Ovary (tissue), 9 donors: Measurements from ENCODE around the gene ADAMTS6. TPM values are rescaled to one million over a fixed set of nuclear protein-coding genes. Genes with fewer than 3 reads are reported as not detected.

Experiments used
- DNase-seq, 5 donors: peaks; one replicate each; pipeline ENCODE4 v3.0.0-alpha.2; 2019 to 2020
- H3K27ac ChIP-seq, 2 donors: fragments of 200-600 bp; one replicate each; pipeline versions ENCODE4 v1.5.1 to v1.8.0; 2019 to 2022
- H3K27me3 ChIP-seq: fragments of 200-600 bp; one replicate; pipeline ENCODE4 v1.8.0; 2022
- H3K36me3 ChIP-seq: fragments of 200-600 bp; sonication (generic); one replicate; pipeline ENCODE4 v1.5.1; 2019
- H3K4me1 ChIP-seq: one replicate; pipeline ENCODE4 v1.8.1; 2013; ENCODE audit warnings: mild to moderate bottlenecking, moderate library complexity; ENCODE audit not compliant: insufficient read depth
- H3K4me3 ChIP-seq: fragments of 200-600 bp; sonication (generic); one replicate; pipeline ENCODE4 v1.5.1; 2017
- H3K9me3 ChIP-seq, 2 donors: fragments of 200-600 bp in 1 of 2; sonication (generic) in 1 of 2; one replicate each; pipeline versions ENCODE4 v1.5.1 to v1.8.1; 2013 to 2019; ENCODE audit warnings: mild to moderate bottlenecking in 1 of 2, moderate library complexity in 1 of 2
- CTCF ChIP-seq, 3 donors: fragments of 450-650 bp in 2 of 3; fragments of 200-600 bp in 1 of 3; IDR thresholded peaks; one replicate each; pipeline versions ENCODE4 v1.5.1 to v1.8.0; 2016 to 2022; ENCODE audit warnings: antibody characterized with exemption in 3 of 3, mild to moderate bottlenecking in 1 of 3
- EP300 ChIP-seq: sonication (generic); formaldehyde crosslinking; IDR thresholded peaks from one replicate; pipeline ENCODE4 v1.6.1; 2017; ENCODE audit warnings: antibody characterized with exemption
- POLR2A ChIP-seq: fragments of 450-650 bp; IDR thresholded peaks from one replicate; pipeline ENCODE4 v1.6.1; 2017; ENCODE audit warnings: antibody characterized with exemption, mild to moderate bottlenecking, moderate library complexity
- WGBS, 3 donors: extraction: QIAGEN DNeasy Blood & Tissue Kit in 1 of 3; methylation state at CpG; one replicate each; pipeline versions ENCODE4 v1.1.5 to v1.1.7; 2013 to 2017; 5-methylcytosine and 5-hydroxymethylcytosine counted together
- intact Hi-C, 4 donors: fragments of 100-400 bp; cut with DNase I; formaldehyde crosslinking; loops; one replicate each; pipeline versions ENCODE4 v1.11.0 to v1.15.1; 2022 to 2023
- polyA plus RNA-seq, 2 donors: library from polyadenylated mRNA; stranded (reverse); fragments of 200-250 nt in 1 of 2; fragments of 350-450 nt in 1 of 2; fragmentation: Illumina TruSeq in 1 of 2; extraction: RNeasy Lipid Tissue Mini Kit (QIAGEN cat#74804) in 1 of 2; gene quantifications; one replicate each; pipeline ENCODE4 v1.2.3, GENCODE V29; 2013 to 2014
- total RNA-seq, 7 donors: library from RNA; depleted of rRNA in 2 of 7; stranded (reverse); fragments of >200 nt in 2 of 7; fragmentation: NEBNext Ultra II Directional in 3 of 7; extraction: Animal tissue kit (Norgen Biotek cat#: 25700) in 3 of 7; gene quantifications; one replicate each; pipeline versions ENCODE4 v1.1.0 to v1.2.4, GENCODE V29; 2016 to 2023
- donor health status: DM: no; HTN: no; CAD: no; lungs with moderate emphysema.
- donor health status: DM: no; HTN: no; CAD: no.
- donor health status: Bipolar disorder and iron deficiency.
- donor health status: DM: yes; HTN: yes; CAD: no.
- donor health status: DM: no; HTN: no; CAD: no.
- donor health status: DM: yes; HTN: yes; CAD: no.

ADAMTS6 gene
- total and polyA plus RNA-seq, 9 donors: 0.96 to 7.2 (median 2.2) TPM

GRCh38 chr5:65121880-65122436 is 359.8 kb downstream of the ADAMTS6 start:
- intact Hi-C loops: no loop called here
- TF ChIP-seq POLR2A: no peak
- TF ChIP-seq CTCF (IDR thresholded peaks at IDR 0.05): no peak
- no peak for TF ChIP-seq EP300
- 93 to 96% (median 96%) methylated on average over 10 of the region's 10 CpGs for WGBS, 3 donors
- no peak overlapping the region for H3K4me3 ChIP-seq
- H3K9me3 ChIP-seq: no peaks in the 10 kb centered on the region
- H3K27ac ChIP-seq: no peak overlapping the region
- H3K4me1 ChIP-seq: peaks cover 9% of the 10 kb centered on the region
- DNase-seq: no peak
- no peaks in the 10 kb centered on the region for H3K36me3 ChIP-seq
- no peaks in the 10 kb centered on the region for H3K27me3 ChIP-seq

GRCh38 chr5:65120371-65120967 is 361.3 kb downstream of the ADAMTS6 start:
- Histone ChIP-seq H3K27ac (no peak overlapping the region), H3K4me3 (no peak overlapping the region), H3K36me3 (no peaks in the 10 kb centered on the region), H3K4me1 (no peaks in the 10 kb centered on the region), H3K27me3 (no peaks in the 10 kb centered on the region), H3K9me3 (no peaks in the 10 kb centered on the region)
- TF ChIP-seq EP300 (no peak), POLR2A (no peak)
- WGBS, 3 donors: 26 to 37% (median 30%) methylated on average over 2 of the region's 2 CpGs
- DNase-seq: no peak
- intact Hi-C loops: no loop called here

GRCh38 chr5:65117525-65117924 is 364.2 kb downstream of the ADAMTS6 start:
- intact Hi-C loops: no loop called here
- 81 to 86% (median 81%) methylated on average over 2 of the region's 2 CpGs for WGBS, 3 donors
- H3K4me1 ChIP-seq: no peaks in the 10 kb centered on the region
- no peaks in the 10 kb centered on the region for H3K27me3 ChIP-seq
- no peaks in the 10 kb centered on the region for H3K36me3 ChIP-seq
- no peaks in the 10 kb centered on the region for H3K9me3 ChIP-seq
- H3K4me3 ChIP-seq: no peak overlapping the region
- no peak for DNase-seq
- TF ChIP-seq EP300 (no peak), POLR2A (no peak), CTCF (IDR thresholded peaks at IDR 0.05) (no peak)
- no peak overlapping the region for H3K27ac ChIP-seq

GRCh38 chr5:65113771-65114170 is 367.9 kb downstream of the ADAMTS6 start:
- WGBS, 3 donors: 82 to 85% (median 84%) methylated on average over 2 of the region's 2 CpGs
- intact Hi-C loops: no loop called here
- H3K4me3 ChIP-seq: no peak overlapping the region

More at GRCh38 chr5:65113771-65114170, 367.9 kb downstream of the ADAMTS6 start:
- Histone ChIP-seq H3K4me1 (no peaks in the 10 kb centered on the region), H3K36me3 (no peaks in the 10 kb centered on the region), H3K9me3 (no peaks in the 10 kb centered on the region), H3K27ac (no peak overlapping the region), H3K27me3 (no peaks in the 10 kb centered on the region)
- TF ChIP-seq EP300 (no peak), POLR2A (no peak), CTCF (IDR thresholded peaks at IDR 0.05) (no peak)
- DNase-seq: no peak
